Spleen (tissue), 11 donors: ENCODE data around the gene FN3KRP. TPM values are rescaled to one million over a fixed set of nuclear protein-coding genes. Genes with fewer than 3 reads are reported as not detected.
A peak's percentile ranks its signal among the peaks of the same experiment; 100 is the strongest.

Experiments used
- DNase-seq: peaks from one replicate; pipeline ENCODE4 v3.0.0-alpha.2; 2020
- H3K27ac ChIP-seq, 8 donors: fragments of 200-600 bp; sonication (generic) in 7 of 8; 1 replicate in 4 of 8; 2 replicates in 4 of 8; pipeline versions ENCODE4 v1.5.0 to v1.8.0; 2016 to 2021; ENCODE audit warnings: inconsistent platforms in 4 of 8, mild to moderate bottlenecking in 4 of 8, moderate library complexity in 1 of 8
- H3K27me3 ChIP-seq, 7 donors: fragments of 200-600 bp; sonication (generic) in 6 of 7; replicated peaks in 1 of 7; 1 replicate in 4 of 7; 2 replicates in 3 of 7; pipeline versions ENCODE4 v1.5.0 to v1.8.0; 2016 to 2021; ENCODE audit warnings: inconsistent platforms in 3 of 7, mild to moderate bottlenecking in 1 of 7
- H3K36me3 ChIP-seq, 6 donors: fragments of 200-600 bp; sonication (generic) in 5 of 6; 1 replicate in 4 of 6; 2 replicates in 2 of 6; pipeline versions ENCODE4 v1.5.0 to v1.8.0; 2016 to 2021; ENCODE audit warnings: inconsistent platforms in 2 of 6
- H3K4me1 ChIP-seq, 6 donors: fragments of 200-600 bp; sonication (generic) in 5 of 6; 1 replicate in 3 of 6; 2 replicates in 3 of 6; pipeline versions ENCODE4 v1.5.0 to v1.8.0; 2016 to 2021; ENCODE audit warnings: inconsistent platforms in 3 of 6
- H3K4me3 ChIP-seq, 8 donors: fragments of 200-600 bp; sonication (generic) in 7 of 8; 1 replicate in 4 of 8; 2 replicates in 4 of 8; pipeline versions ENCODE4 v1.5.0 to v1.8.0; 2016 to 2021; ENCODE audit warnings: inconsistent platforms in 4 of 8, mild to moderate bottlenecking in 4 of 8, moderate library complexity in 2 of 8
- H3K9me3 ChIP-seq, 8 donors: fragments of 200-600 bp; sonication (generic) in 7 of 8; 1 replicate in 4 of 8; 2 replicates in 4 of 8; pipeline versions ENCODE4 v1.5.0 to v1.8.0; 2016 to 2021; ENCODE audit warnings: inconsistent platforms in 4 of 8
- CTCF ChIP-seq, 11 experiments: fragments of 200-600 bp in 7 of 11; fragments of 450-650 bp in 4 of 11; sonication (generic) in 4 of 11; IDR thresholded peaks in 8 of 11; conservative IDR thresholded peaks in 3 of 11; 1 replicate in 7 of 11; 2 replicates in 4 of 11; pipeline versions ENCODE4 v1.4.0 to v1.8.0; 2016 to 2021; ENCODE audit warnings: antibody characterized with exemption in 11 of 11, inconsistent platforms in 4 of 11, mild to moderate bottlenecking in 1 of 11
- POLR2A ChIP-seq, 3 donors: fragments of 450-650 bp; IDR thresholded peaks; one replicate each; pipeline ENCODE4 v1.5.1; 2017; ENCODE audit warnings: antibody characterized with exemption in 3 of 3, mild to moderate bottlenecking in 1 of 3
- POLR2AphosphoS5 ChIP-seq, 3 donors: sonication (generic); formaldehyde crosslinking; IDR thresholded peaks; one replicate each; pipeline ENCODE4 v1.5.1; 2017; ENCODE audit warnings: antibody characterized with exemption in 3 of 3
- WGBS, 5 donors: extraction: QIAGEN DNeasy Blood & Tissue Kit in 3 of 5; methylation state at CpG; one replicate each; pipeline versions ENCODE4 v1.1.5 to v1.1.7; 2013 to 2018; 5-methylcytosine and 5-hydroxymethylcytosine counted together
- intact Hi-C: fragments of 100-400 bp; cut with DNase I; formaldehyde crosslinking; loops from one replicate; pipeline ENCODE4 v1.15.0; 2023; ENCODE audit warnings: low total_unique reads
- polyA plus RNA-seq, 3 donors: library from polyadenylated mRNA; stranded (reverse); fragments of 200-250 nt; gene quantifications; one replicate each; pipeline ENCODE4 v1.2.1, GENCODE V29; 2013
- total RNA-seq, 7 donors: library from RNA; depleted of rRNA in 3 of 7; stranded (reverse); fragments of >200 nt in 3 of 7; fragmentation: NEBNext Ultra II Directional in 4 of 7; extraction: Animal tissue kit (Norgen Biotek cat#: 25700) in 4 of 7; gene quantifications; one replicate each; pipeline versions ENCODE4 v1.1.0 to v1.2.1, GENCODE V29; 2016 to 2021
- donor health status: healthy with polysubstance abuse.
- donor health status: DM: no; HTN: no; CAD: no; lungs with moderate emphysema.
- donor health status: DM: no; HTN: no; CAD: no.
- donor health status: Bipolar disorder and iron deficiency.
- donor health status: healthy.
- donor health status: DM: no; HTN: no; CAD: no.
- donor health status: DM: yes; HTN: yes; CAD: no.

Gene FN3KRP
- total and polyA plus RNA-seq, 10 donors: 16.3 to 35.1 (median 24.8) TPM

GRCh38 chr17:82709676-82710498, 6.6 kb upstream of the FN3KRP start:
- no peak for DNase-seq
- no peak overlapping the region for H3K27ac ChIP-seq
- TF ChIP-seq CTCF (IDR thresholded peaks at IDR 0.05 in 8 of 11, conservative IDR thresholded peaks at IDR 0.05 in 3 of 11) (no peak), POLR2AphosphoS5 (IDR thresholded peaks at IDR 0.05) (no peak), POLR2A (IDR thresholded peaks at IDR 0.05) (no peak)
- H3K9me3 ChIP-seq: no peaks in the 10 kb centered on the region
- H3K4me3 ChIP-seq: no peak overlapping the region
- peaks cover 0 to 15% (median 0%) of the 10 kb centered on the region in 7 donors for H3K27me3 ChIP-seq
- intact Hi-C loops: no loop called here
- H3K36me3 ChIP-seq: no peaks in the 10 kb centered on the region
- peaks cover 0 to 12% (median 5%) of the 10 kb centered on the region in 6 donors for H3K4me1 ChIP-seq
- WGBS, 5 donors: 84 to 93% (median 93%) methylated on average over 8 to 25 of the region's 25 CpGs

- WGBS, 5 donors: 77 to 84% (median 81%) methylated on average over 29 of the region's 29 CpGs
- Histone ChIP-seq H3K9me3 (no peaks in the 10 kb centered on the region), H3K4me3 (no peak overlapping the region), H3K36me3 (no peaks in the 10 kb centered on the region), H3K4me1 (peaks cover 1 to 18% (median 8%) of the 10 kb centered on the region in 6 donors), H3K27me3 (peaks cover 0 to 15% (median 0%) of the 10 kb centered on the region in 7 donors), H3K27ac (no peak overlapping the region)
- no peak for TF ChIP-seq POLR2AphosphoS5 (IDR thresholded peaks at IDR 0.05)
- TF ChIP-seq POLR2A (IDR thresholded peaks at IDR 0.05): no peak
- TF ChIP-seq CTCF (IDR thresholded peaks at IDR 0.05 in 8 of 11, conservative IDR thresholded peaks at IDR 0.05 in 3 of 11): no peak
- intact Hi-C loops: no loop called here
- DNase-seq: no peak
Observed at GRCh38 chr17:82710499-82711232, 5.8 kb upstream of the FN3KRP start.

- intact Hi-C loops: no loop called here
Observed at GRCh38 chr17:82713071-82713723, 3.3 kb upstream of the FN3KRP start.

More at GRCh38 chr17:82713071-82713723, 3.3 kb upstream of the FN3KRP start:
- H3K4me1 ChIP-seq: peaks cover 15 to 33% (median 26%) of the 10 kb centered on the region in 6 donors
- no peaks in the 10 kb centered on the region for H3K36me3 ChIP-seq
- H3K9me3 ChIP-seq: no peaks in the 10 kb centered on the region
- WGBS, 5 donors: 84 to 91% (median 88%) methylated on average over 35 of the region's 35 CpGs
- H3K4me3 ChIP-seq: no peak overlapping the region
- DNase-seq: no peak
- H3K27ac ChIP-seq: peak overlapping the region in 3 of 8 donors; percentile 7 to 43 (median 24)
- H3K27me3 ChIP-seq: peaks cover 0 to 15% (median 0%) of the 10 kb centered on the region in 7 donors
- TF ChIP-seq CTCF (IDR thresholded peaks at IDR 0.05 in 8 of 11, conservative IDR thresholded peaks at IDR 0.05 in 3 of 11): no peak
- no peak for TF ChIP-seq POLR2A (IDR thresholded peaks at IDR 0.05)
- no peak for TF ChIP-seq POLR2AphosphoS5 (IDR thresholded peaks at IDR 0.05)
